OCI-LY7 (cell line): ENCODE data around the gene MYOC.

Experiments
- EZH2phosphoT487 ChIP-seq: fragments of 200-600 bp; sonication (generic); IDR thresholded peaks from 2 replicates; pipeline ENCODE4 v1.6.1; 2018; ENCODE audit warnings: low read depth, borderline replicate concordance, mild to moderate bottlenecking, mixed run types, antibody characterized with exemption, low read length, moderate library complexity, mixed read lengths
- TF ChIP-seq, protein P1 (sequence below): fragments of 200-600 bp; sonication (generic); conservative IDR thresholded peaks from 2 replicates; pipeline ENCODE4 v1.5.1; 2014; ENCODE audit warnings: mild to moderate bottlenecking, antibody characterized with exemption, low read length, moderate library complexity, mixed read lengths

DNA sequence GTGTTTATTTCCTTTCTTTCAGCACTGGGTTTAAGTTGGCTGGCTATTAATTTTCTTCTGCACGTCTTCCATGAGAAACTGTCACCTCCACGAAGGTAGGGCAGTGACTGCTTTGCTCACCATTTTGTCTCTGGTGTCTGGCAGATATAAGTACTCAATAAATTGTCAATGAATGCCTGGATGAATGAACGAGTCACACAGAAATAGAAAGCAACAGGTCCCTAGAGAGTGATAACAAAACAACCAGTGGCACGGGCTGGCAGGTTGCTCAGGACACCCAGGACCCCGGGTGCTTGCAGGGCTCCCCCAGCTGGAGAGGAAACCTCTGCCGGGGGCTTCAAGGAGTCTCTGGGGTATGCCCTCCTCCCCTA is 3.2 kb upstream of the MYOC start:
- TF ChIP-seq, protein P1, sequence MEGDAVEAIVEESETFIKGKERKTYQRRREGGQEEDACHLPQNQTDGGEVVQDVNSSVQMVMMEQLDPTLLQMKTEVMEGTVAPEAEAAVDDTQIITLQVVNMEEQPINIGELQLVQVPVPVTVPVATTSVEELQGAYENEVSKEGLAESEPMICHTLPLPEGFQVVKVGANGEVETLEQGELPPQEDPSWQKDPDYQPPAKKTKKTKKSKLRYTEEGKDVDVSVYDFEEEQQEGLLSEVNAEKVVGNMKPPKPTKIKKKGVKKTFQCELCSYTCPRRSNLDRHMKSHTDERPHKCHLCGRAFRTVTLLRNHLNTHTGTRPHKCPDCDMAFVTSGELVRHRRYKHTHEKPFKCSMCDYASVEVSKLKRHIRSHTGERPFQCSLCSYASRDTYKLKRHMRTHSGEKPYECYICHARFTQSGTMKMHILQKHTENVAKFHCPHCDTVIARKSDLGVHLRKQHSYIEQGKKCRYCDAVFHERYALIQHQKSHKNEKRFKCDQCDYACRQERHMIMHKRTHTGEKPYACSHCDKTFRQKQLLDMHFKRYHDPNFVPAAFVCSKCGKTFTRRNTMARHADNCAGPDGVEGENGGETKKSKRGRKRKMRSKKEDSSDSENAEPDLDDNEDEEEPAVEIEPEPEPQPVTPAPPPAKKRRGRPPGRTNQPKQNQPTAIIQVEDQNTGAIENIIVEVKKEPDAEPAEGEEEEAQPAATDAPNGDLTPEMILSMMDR = peak; percentile 58; the same call in 1 of the 2 replicates
- no peak for TF ChIP-seq EZH2phosphoT487
